Lung (tissue), 12 donors: Measurements from ENCODE around the gene MAPK7. TPM values are rescaled to one million over a fixed set of nuclear protein-coding genes. Genes with fewer than 3 reads are reported as not detected.

Experiments used
- ATAC-seq: fragments of 200-7000 bp; cut with Tn5 transposase; one replicate; pipeline ENCODE4 v1.9.1; 2020; ENCODE audit warnings: moderate number of reproducible peaks; ENCODE audit not compliant: insufficient read depth, low FRiP score
- DNase-seq, 3 donors: peaks; one replicate each; pipeline ENCODE4 v3.0.0-alpha.2; 2013 to 2017
- H3K27ac ChIP-seq, 2 donors: one replicate each; pipeline ENCODE4 v1.5.1; 2013; ENCODE audit warnings: mild to moderate bottlenecking in 2 of 2, moderate library complexity in 2 of 2, control low read depth in 1 of 2, inconsistent platforms in 1 of 2, low read depth in 1 of 2, low read length in 1 of 2
- H3K27me3 ChIP-seq, 3 donors: one replicate each; pipeline ENCODE4 v1.5.1; 2013; ENCODE audit warnings: low read length in 2 of 3; ENCODE audit not compliant: control insufficient read depth in 3 of 3, insufficient read depth in 3 of 3
- H3K36me3 ChIP-seq, 4 donors: one replicate each; pipeline ENCODE4 v1.5.1; 2013; ENCODE audit warnings: low read length in 4 of 4, mild to moderate bottlenecking in 1 of 4, moderate library complexity in 1 of 4; ENCODE audit not compliant: control insufficient read depth in 4 of 4, insufficient read depth in 4 of 4
- H3K4me1 ChIP-seq, 5 donors: one replicate each; pipeline ENCODE4 v1.5.1; 2013; ENCODE audit warnings: low read length in 5 of 5, mild to moderate bottlenecking in 2 of 5, moderate library complexity in 1 of 5; ENCODE audit not compliant: control insufficient read depth in 5 of 5, insufficient read depth in 5 of 5
- H3K4me3 ChIP-seq: one replicate; pipeline ENCODE4 v1.5.1; 2013; ENCODE audit warnings: mild to moderate bottlenecking, control low read depth, moderate library complexity
- H3K9ac ChIP-seq, 2 donors: one replicate each; pipeline ENCODE4 v1.5.1; 2013; ENCODE audit warnings: low read length in 2 of 2, control low read depth in 1 of 2; ENCODE audit not compliant: insufficient read depth in 1 of 2
- H3K9me3 ChIP-seq, 4 donors: one replicate each; pipeline ENCODE4 v1.5.1; 2013; ENCODE audit warnings: low read length in 3 of 4, mild to moderate bottlenecking in 1 of 4, moderate library complexity in 1 of 4; ENCODE audit not compliant: control insufficient read depth in 4 of 4, insufficient read depth in 3 of 4
- WGBS, 2 donors: extraction: QIAGEN DNeasy Blood & Tissue Kit; methylation state at CpG; one replicate each; pipeline ENCODE4 v1.1.7; 2013; 5-methylcytosine and 5-hydroxymethylcytosine counted together
- polyA plus RNA-seq, 2 donors: library from polyadenylated mRNA; stranded (reverse); fragments of 200-250 nt; gene quantifications; one replicate each; pipeline ENCODE4 v1.2.1, GENCODE V29; 2013
- total RNA-seq, 2 donors: library from RNA; depleted of rRNA in 1 of 2; stranded (reverse); fragments of >200 nt in 1 of 2; gene quantifications; one replicate each; pipeline ENCODE4 v1.2.1, GENCODE V29; 2014 to 2021
- TF ChIP-seq, protein P1 (sequence below): IDR thresholded peaks from 2 replicates; pipeline ENCODE4 v1.5.1; 2012; ENCODE audit warnings: mild to moderate bottlenecking; ENCODE audit errors: control extremely low read depth, extremely low read depth
- donor health status: control.
- donor health status: control.
- donor health status: Bipolar disorder and iron deficiency.
- donor health status: healthy.
- donor health status: DM: yes; HTN: yes; CAD: no.

Gene MAPK7
- total and polyA plus RNA-seq, 4 donors, result 13.7 to 45.7 (median 22.8) TPM

DNA sequence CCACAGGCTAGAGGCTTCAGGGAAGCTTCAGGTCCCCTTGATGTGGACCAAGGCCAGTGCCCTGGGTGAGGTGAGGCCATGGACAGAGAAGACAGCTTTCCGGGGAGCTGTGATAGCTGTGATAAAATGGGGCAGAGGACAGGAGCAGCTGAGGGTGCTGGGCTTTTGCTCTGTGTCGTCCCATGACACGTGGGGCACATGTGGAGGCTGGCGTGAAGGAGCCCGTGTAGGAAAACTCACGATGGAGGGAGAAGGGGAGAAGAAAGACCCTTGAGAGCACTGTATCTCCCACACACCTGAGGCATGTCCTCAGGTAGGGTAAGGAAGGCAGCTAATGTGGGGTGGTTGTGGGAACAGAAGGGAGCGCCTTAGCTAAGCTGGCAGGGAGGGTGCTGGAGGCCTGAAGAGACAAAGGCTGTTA is 37.1 kb upstream of the MAPK7 start:
- TF ChIP-seq, protein P1, sequence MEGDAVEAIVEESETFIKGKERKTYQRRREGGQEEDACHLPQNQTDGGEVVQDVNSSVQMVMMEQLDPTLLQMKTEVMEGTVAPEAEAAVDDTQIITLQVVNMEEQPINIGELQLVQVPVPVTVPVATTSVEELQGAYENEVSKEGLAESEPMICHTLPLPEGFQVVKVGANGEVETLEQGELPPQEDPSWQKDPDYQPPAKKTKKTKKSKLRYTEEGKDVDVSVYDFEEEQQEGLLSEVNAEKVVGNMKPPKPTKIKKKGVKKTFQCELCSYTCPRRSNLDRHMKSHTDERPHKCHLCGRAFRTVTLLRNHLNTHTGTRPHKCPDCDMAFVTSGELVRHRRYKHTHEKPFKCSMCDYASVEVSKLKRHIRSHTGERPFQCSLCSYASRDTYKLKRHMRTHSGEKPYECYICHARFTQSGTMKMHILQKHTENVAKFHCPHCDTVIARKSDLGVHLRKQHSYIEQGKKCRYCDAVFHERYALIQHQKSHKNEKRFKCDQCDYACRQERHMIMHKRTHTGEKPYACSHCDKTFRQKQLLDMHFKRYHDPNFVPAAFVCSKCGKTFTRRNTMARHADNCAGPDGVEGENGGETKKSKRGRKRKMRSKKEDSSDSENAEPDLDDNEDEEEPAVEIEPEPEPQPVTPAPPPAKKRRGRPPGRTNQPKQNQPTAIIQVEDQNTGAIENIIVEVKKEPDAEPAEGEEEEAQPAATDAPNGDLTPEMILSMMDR, result no peak
- no peaks in the 10 kb centered on the region for H3K27me3 ChIP-seq
- H3K36me3 ChIP-seq, result peaks cover 0 to 2% (median 0%) of the 10 kb centered on the region in 4 donors
- ATAC-seq (no peak), DNase-seq (peak in 1 of 3 donors; percentile 11)
- peaks cover 0 to 30% (median 15%) of the 10 kb centered on the region in 5 donors for H3K4me1 ChIP-seq
- no peaks in the 10 kb centered on the region for H3K9me3 ChIP-seq
- H3K9ac ChIP-seq, result no peak overlapping the region
- no peak overlapping the region for H3K4me3 ChIP-seq
- 72 to 77% methylated on average over 7 of the region's 7 CpGs for WGBS, 2 donors
- no peak overlapping the region for H3K27ac ChIP-seq

DNA sequence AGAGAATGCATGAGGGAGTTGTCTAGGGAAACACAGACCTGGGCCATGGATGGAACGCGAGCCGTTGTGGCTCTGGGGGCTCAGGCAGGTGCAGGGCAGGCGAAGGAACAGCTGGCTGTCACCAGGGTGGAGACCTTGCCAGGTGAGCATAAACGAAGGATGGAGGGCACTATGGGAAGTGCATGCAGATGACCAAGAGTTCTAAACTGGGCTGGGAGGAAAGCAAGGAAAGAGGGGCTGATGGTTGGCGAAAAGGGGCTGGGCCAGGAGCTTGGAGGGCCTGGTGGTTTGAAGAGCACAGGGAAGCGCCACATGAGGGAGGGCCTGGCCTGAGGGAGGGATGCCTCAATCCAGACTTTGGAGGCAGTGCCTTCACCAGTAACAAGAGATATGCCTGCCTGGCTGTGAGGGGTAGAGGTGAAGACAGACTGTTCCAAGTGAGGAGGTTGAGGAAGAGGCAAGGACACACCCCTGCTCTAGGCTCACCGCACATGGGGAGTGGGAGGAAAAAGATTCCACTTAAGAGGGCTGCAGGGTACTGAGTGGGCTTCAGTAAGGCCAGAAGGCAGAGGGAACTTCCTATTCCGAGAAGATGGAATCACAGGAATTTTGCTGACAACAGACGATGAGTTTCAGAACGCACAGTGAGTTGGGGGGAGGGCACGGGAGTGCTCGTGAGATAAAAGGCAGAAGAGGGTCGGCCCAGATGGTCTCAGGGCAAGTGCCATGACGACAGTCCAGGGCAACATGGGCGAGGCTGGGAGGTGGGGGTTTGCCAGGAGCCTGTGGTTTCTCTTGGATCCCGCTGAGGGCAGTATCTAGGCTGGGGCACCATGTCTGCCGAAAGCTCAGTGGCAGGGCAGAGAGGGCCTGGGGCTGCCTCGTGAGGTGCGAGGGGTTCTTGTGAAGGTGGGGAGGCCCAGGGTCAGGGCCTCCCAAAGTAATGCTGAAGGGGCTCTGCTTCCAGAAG is 36.4 kb upstream of the MAPK7 start:
- H3K27me3 ChIP-seq, result no peaks in the 10 kb centered on the region
- ATAC-seq (no peak), DNase-seq (peak; percentile 57 to 70 (median 69))
- TF ChIP-seq, protein P1, result no peak
- H3K9me3 ChIP-seq, result no peaks in the 10 kb centered on the region
- H3K36me3 ChIP-seq, result peaks cover 0 to 2% (median 0%) of the 10 kb centered on the region in 4 donors
- H3K4me3 ChIP-seq, result no peak overlapping the region
- H3K9ac ChIP-seq, result no peak overlapping the region
- 60 to 70% methylated on average over 20 of the region's 20 CpGs for WGBS, 2 donors
- peaks cover 0 to 27% (median 13%) of the 10 kb centered on the region in 5 donors for H3K4me1 ChIP-seq
- no peak overlapping the region for H3K27ac ChIP-seq

DNA sequence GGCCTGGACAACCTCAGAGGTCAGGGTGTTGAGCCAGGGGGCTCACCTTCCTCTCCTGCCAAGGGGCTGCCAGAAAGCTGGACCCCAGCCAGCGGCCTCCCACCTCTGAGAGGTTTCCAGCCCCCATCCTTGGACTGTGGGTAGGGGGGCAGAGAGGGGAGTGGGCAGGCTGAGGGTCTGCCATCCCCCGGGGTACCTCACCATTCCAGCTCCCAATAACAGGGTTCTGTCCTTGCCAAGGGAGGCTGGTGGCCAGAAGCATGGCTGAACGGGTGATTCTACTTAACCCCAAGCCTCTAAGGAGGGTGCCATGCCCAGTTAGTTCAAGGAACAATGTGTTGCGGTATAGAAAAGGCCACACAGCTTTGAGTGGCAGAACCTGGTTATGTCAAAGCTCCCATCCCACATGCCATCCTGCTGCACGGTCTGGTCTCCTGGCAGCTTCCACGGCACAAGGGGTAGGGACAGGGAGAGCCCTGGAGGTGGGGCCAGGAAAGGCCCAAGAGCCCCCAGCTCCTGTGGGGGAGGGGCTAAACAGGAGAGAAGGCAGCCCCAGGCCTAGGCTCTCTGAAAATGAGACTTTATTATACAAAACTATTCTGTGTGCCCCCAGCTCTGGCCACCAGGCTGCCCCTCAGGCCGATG is 35.6 kb upstream of the MAPK7 start:
- TF ChIP-seq, protein P1, result no peak
- H3K36me3 ChIP-seq, result peaks cover 0 to 2% (median 0%) of the 10 kb centered on the region in 4 donors
- DNase-seq (peak in 1 of 3 donors; percentile 14), ATAC-seq (no peak)
- no peak overlapping the region for H3K27ac ChIP-seq
- H3K4me3 ChIP-seq, result no peak overlapping the region
- peaks cover 0 to 18% (median 10%) of the 10 kb centered on the region in 5 donors for H3K4me1 ChIP-seq
- H3K27me3 ChIP-seq, result no peaks in the 10 kb centered on the region
- H3K9ac ChIP-seq, result no peak overlapping the region
- no peaks in the 10 kb centered on the region for H3K9me3 ChIP-seq
- WGBS, 2 donors, result 67 to 75% methylated on average over 6 to 7 of the region's 7 CpGs
